Measurements from ENCODE around the gene ALDH1L1. TPM values are rescaled to one million over a fixed set of nuclear protein-coding genes. Genes with fewer than 3 reads are reported as not detected.

The ALDH1L1 gene
- polyA plus RNA-seq, 3 donors: not detected

DNA sequence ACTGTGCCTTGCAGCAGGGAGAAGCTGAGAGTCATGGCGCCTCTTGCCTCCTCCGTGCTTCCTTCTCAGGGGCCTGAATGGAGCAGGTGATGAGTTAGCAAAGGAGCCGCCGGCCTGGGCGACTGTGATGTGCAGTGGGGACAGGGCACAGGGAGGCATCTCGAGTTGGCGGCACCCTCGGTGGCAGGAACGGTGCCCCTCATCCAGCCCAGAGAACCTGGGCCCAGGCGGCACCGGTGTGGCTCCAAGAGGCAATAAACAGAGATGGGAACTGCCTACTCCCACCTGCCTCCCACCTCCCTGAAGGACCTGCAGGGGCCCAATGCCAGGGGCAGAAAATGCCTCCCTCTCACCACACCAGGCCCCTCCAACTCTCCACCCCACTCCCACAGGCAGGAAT is 102.6 kb downstream of the ALDH1L1 start:
- H3K4me2 ChIP-seq (replicated peaks; ENCODE audit: extremely low read depth, low read length, poor library complexity, severe bottlenecking): no peak overlapping the region
- H2AFZ ChIP-seq (ENCODE audit: insufficient read depth, low read depth, low read length, poor library complexity, severe bottlenecking): no peak overlapping the region
- DNase-seq: no peak
- H3K79me2 ChIP-seq (ENCODE audit: insufficient read depth, low read length): no peaks in the 10 kb centered on the region
- intact Hi-C loops (cut with micrococcal nuclease): no loop called here
- H3K27ac ChIP-seq (ENCODE audit: low read depth in 1 of 2, low read length in 2 of 2): no peak overlapping the region
- Mint-ChIP-seq H3K27ac (no peak overlapping the region), H3K27me3 (ENCODE audit: low read depth in 3 of 3) (peaks cover 2 to 4% (median 3%) of the 10 kb centered on the region in 3 donors), H3K36me3 (peaks cover 2 to 6% of the 10 kb centered on the region in 2 donors), H3K4me1 (no peaks in the 10 kb centered on the region), H3K9me3 (peaks cover 3 to 13% (median 5%) of the 10 kb centered on the region in 7 donors), H3K4me3 (no peak overlapping the region)
- no peaks in the 10 kb centered on the region for H4K20me1 ChIP-seq (ENCODE audit: insufficient read depth, low read length)
- no peaks in the 10 kb centered on the region for H3K4me1 ChIP-seq (ENCODE audit: control insufficient read depth in 1 of 2, insufficient read depth in 2 of 2, low read length in 2 of 2)
- no peak overlapping the region for H3K4me3 ChIP-seq (replicated peaks in 1 of 3; ENCODE audit: low read depth in 2 of 3, low read length in 3 of 3)
- TF ChIP-seq, protein P1, sequence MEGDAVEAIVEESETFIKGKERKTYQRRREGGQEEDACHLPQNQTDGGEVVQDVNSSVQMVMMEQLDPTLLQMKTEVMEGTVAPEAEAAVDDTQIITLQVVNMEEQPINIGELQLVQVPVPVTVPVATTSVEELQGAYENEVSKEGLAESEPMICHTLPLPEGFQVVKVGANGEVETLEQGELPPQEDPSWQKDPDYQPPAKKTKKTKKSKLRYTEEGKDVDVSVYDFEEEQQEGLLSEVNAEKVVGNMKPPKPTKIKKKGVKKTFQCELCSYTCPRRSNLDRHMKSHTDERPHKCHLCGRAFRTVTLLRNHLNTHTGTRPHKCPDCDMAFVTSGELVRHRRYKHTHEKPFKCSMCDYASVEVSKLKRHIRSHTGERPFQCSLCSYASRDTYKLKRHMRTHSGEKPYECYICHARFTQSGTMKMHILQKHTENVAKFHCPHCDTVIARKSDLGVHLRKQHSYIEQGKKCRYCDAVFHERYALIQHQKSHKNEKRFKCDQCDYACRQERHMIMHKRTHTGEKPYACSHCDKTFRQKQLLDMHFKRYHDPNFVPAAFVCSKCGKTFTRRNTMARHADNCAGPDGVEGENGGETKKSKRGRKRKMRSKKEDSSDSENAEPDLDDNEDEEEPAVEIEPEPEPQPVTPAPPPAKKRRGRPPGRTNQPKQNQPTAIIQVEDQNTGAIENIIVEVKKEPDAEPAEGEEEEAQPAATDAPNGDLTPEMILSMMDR (IDR thresholded peaks at IDR 0.05): no peak
- peaks cover 0 to 5% of the 10 kb centered on the region in 2 donors for H3K9me3 ChIP-seq (replicated peaks in 1 of 2; ENCODE audit: control insufficient read depth in 1 of 2, insufficient read depth in 1 of 2, low read length in 2 of 2)
- H3K9ac ChIP-seq (ENCODE audit: insufficient read depth, low read length, poor library complexity, severe bottlenecking): no peak overlapping the region
- no peaks in the 10 kb centered on the region for H3K27me3 ChIP-seq (ENCODE audit: control insufficient read depth in 2 of 2, insufficient read depth in 2 of 2, low read length in 2 of 2)
- WGBS (ENCODE audit: insufficient coverage): 96% methylated on average over 8 of the region's 11 CpGs
- H3K36me3 ChIP-seq (replicated peaks in 1 of 2; ENCODE audit: control insufficient read depth in 1 of 2, insufficient read depth in 2 of 2, low read length in 2 of 2): no peaks in the 10 kb centered on the region

DNA sequence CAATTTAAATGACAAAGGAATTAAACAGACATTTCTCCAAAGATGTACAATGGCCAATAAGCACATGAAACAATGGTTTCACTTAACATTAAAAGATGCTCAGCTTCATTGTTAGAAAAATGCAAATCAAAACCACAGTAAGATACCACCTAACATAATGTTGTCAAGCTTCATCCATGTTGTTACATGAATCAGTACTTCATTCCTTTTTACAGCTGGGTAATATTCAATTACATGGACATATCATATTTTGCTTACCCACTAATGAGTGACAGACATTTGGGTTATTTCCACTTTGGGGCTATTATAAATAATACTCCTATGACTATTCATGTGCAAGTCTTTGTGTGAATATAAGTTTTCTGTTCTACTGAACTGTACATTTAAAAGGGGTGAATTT is 104.2 kb downstream of the ALDH1L1 start:
- H3K9me3 ChIP-seq (replicated peaks in 1 of 2; ENCODE audit: control insufficient read depth in 1 of 2, insufficient read depth in 1 of 2, low read length in 2 of 2): peaks cover 0 to 5% of the 10 kb centered on the region in 2 donors
- H3K27me3 ChIP-seq (ENCODE audit: control insufficient read depth in 2 of 2, insufficient read depth in 2 of 2, low read length in 2 of 2): no peaks in the 10 kb centered on the region
- Mint-ChIP-seq H3K27ac (no peak overlapping the region), H3K36me3 (peaks cover 6% of the 10 kb centered on the region in 2 donors), H3K4me3 (no peak overlapping the region), H3K4me1 (no peaks in the 10 kb centered on the region), H3K9me3 (peaks cover 3 to 14% (median 6%) of the 10 kb centered on the region in 7 donors), H3K27me3 (ENCODE audit: low read depth in 3 of 3) (peaks cover 2 to 4% (median 3%) of the 10 kb centered on the region in 3 donors)
- H3K4me3 ChIP-seq (replicated peaks in 1 of 3; ENCODE audit: low read depth in 2 of 3, low read length in 3 of 3): no peak overlapping the region
- no peak for DNase-seq
- no peaks in the 10 kb centered on the region for H4K20me1 ChIP-seq (ENCODE audit: insufficient read depth, low read length)
- no peak overlapping the region for H2AFZ ChIP-seq (ENCODE audit: insufficient read depth, low read depth, low read length, poor library complexity, severe bottlenecking)
- no peak overlapping the region for H3K27ac ChIP-seq (ENCODE audit: low read depth in 1 of 2, low read length in 2 of 2)
- no peaks in the 10 kb centered on the region for H3K36me3 ChIP-seq (replicated peaks in 1 of 2; ENCODE audit: control insufficient read depth in 1 of 2, insufficient read depth in 2 of 2, low read length in 2 of 2)
- H3K4me2 ChIP-seq (replicated peaks; ENCODE audit: extremely low read depth, low read length, poor library complexity, severe bottlenecking): no peak overlapping the region
- H3K9ac ChIP-seq (ENCODE audit: insufficient read depth, low read length, poor library complexity, severe bottlenecking): no peak overlapping the region
- no peaks in the 10 kb centered on the region for H3K79me2 ChIP-seq (ENCODE audit: insufficient read depth, low read length)
- intact Hi-C loops (cut with micrococcal nuclease): no loop called here
- no peaks in the 10 kb centered on the region for H3K4me1 ChIP-seq (ENCODE audit: control insufficient read depth in 1 of 2, insufficient read depth in 2 of 2, low read length in 2 of 2)
- TF ChIP-seq, protein P1 (IDR thresholded peaks at IDR 0.05): no peak
